Measurements from ENCODE around the gene SLC26A4. TPM values are rescaled to one million over a fixed set of nuclear protein-coding genes. Genes with fewer than 3 reads are reported as not detected.

Gene SLC26A4
- total and polyA plus RNA-seq, 2 donors from 2014 or later: 2.5 to 7.3 TPM

DNA sequence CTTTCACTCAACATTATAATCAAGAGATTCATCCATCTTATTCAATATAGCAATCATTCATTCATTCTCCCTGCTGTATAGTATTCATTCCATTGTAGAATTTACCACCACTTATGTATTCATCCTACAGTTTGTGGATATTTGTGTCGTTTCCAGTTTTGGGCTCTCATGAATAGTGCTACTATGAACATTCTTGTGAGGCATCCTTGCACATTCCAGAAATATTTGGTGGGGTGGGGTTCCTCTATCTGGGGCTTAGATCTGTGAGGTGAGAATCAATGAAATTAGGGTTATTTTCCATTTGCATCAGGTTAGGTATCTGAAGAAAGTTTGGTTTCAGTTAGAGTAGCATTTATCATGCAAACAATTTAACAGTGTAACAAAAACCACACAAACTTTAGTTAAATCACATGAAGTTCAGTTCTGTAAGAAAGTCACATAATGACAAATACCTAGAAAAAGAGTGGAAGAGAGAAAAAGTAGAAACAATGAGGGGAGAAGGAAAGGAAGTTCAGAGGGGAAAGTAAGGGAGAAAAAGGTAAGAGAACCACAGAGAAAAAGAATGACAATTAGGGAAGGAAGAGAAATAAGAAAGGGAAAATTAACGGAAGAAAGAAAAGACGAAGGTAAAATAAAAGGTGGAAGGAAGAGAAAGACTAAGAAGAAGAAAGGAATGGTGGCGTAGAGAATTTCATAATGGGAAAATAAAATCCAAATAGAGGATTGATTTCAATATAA is 58.0 kb downstream of the SLC26A4 start:
- TF ChIP-seq, protein P1, sequence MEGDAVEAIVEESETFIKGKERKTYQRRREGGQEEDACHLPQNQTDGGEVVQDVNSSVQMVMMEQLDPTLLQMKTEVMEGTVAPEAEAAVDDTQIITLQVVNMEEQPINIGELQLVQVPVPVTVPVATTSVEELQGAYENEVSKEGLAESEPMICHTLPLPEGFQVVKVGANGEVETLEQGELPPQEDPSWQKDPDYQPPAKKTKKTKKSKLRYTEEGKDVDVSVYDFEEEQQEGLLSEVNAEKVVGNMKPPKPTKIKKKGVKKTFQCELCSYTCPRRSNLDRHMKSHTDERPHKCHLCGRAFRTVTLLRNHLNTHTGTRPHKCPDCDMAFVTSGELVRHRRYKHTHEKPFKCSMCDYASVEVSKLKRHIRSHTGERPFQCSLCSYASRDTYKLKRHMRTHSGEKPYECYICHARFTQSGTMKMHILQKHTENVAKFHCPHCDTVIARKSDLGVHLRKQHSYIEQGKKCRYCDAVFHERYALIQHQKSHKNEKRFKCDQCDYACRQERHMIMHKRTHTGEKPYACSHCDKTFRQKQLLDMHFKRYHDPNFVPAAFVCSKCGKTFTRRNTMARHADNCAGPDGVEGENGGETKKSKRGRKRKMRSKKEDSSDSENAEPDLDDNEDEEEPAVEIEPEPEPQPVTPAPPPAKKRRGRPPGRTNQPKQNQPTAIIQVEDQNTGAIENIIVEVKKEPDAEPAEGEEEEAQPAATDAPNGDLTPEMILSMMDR (IDR thresholded peaks at IDR 0.05; ENCODE audit: borderline replicate concordance, extremely low read depth, insufficient read depth): no peak
- H3K27ac ChIP-seq (ENCODE audit: low read depth in 2 of 2, low read length in 2 of 2): no peak overlapping the region
- H3K27me3 ChIP-seq (ENCODE audit: control insufficient read depth, insufficient read depth, low read length): no peaks in the 10 kb centered on the region
- H3K36me3 ChIP-seq (ENCODE audit: control insufficient read depth in 2 of 3, insufficient read depth in 3 of 3, low read length in 3 of 3): no peaks in the 10 kb centered on the region
- H3K9ac ChIP-seq (ENCODE audit: low read length in 3 of 3): no peak overlapping the region
- H3K4me1 ChIP-seq (ENCODE audit: control insufficient read depth in 2 of 3, insufficient read depth in 2 of 3, low read depth in 1 of 3, low read length in 3 of 3): no peaks in the 10 kb centered on the region
- no peaks in the 10 kb centered on the region for H3K9me3 ChIP-seq (ENCODE audit: control insufficient read depth in 2 of 3, insufficient read depth in 1 of 3, low read length in 3 of 3)
- H3K4me3 ChIP-seq (ENCODE audit: low read length in 3 of 3): no peak overlapping the region
- intact Hi-C loops (cut with DNase I): no loop called here
- DNase-seq (no peak), FAIRE-seq (no peak)

DNA sequence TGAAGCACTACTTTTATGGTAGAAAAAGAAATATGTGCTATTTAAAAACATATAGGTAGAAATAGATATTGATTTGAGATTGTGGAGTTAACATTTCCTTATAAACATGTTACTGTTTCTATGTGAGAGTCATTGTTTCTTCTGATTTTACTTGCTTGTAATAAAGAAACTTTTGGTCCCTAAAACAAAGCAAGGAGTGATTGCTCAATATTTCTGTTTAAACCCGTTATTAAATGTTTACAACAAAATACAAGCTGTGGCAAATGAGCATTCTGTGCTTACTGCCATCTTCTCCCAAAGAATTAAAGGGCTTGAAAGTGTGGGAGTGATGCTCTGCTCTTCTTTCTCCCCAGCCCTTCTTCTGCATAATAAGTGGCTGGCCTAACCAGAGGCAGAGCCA is 60.7 kb downstream of the SLC26A4 start:
- no peaks in the 10 kb centered on the region for H3K27me3 ChIP-seq (ENCODE audit: control insufficient read depth, insufficient read depth, low read length)
- no peaks in the 10 kb centered on the region for H3K36me3 ChIP-seq (ENCODE audit: control insufficient read depth in 2 of 3, insufficient read depth in 3 of 3, low read length in 3 of 3)
- DNase-seq (no peak), FAIRE-seq (no peak)
- no peak overlapping the region for H3K9ac ChIP-seq (ENCODE audit: low read length in 3 of 3)
- intact Hi-C loops (cut with DNase I): loop anchor here (10.0 kb wide), 1 partner anchor 256 kb away; no protein-coding TSS in a partner anchor
- H3K4me3 ChIP-seq (ENCODE audit: low read length in 3 of 3): no peak overlapping the region
- H3K9me3 ChIP-seq (ENCODE audit: control insufficient read depth in 2 of 3, insufficient read depth in 1 of 3, low read length in 3 of 3): no peaks in the 10 kb centered on the region
- H3K27ac ChIP-seq (ENCODE audit: low read depth in 2 of 2, low read length in 2 of 2): no peak overlapping the region
- H3K4me1 ChIP-seq (ENCODE audit: control insufficient read depth in 2 of 3, insufficient read depth in 2 of 3, low read depth in 1 of 3, low read length in 3 of 3): no peaks in the 10 kb centered on the region
- TF ChIP-seq, protein P1 (IDR thresholded peaks at IDR 0.05; ENCODE audit: borderline replicate concordance, extremely low read depth, insufficient read depth): no peak

DNA sequence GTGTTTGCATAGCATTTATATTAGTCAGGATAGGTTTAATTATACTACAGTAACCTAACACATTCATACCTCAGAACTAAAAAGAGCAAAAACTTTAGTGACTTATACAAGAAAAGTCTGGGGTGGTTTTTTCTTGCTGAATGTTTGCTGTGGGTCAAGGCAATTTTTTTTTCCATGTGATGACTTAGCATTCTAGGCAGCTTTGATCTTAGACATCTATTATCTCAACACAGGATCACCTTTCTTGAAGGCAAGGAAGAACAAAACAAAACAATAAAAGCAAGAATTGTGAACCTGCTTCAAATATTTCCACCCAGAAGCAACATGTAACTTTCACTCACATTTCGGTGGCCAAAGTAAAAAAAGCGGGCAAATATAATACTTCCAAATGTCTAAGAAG is 62.6 kb downstream of the SLC26A4 start:
- no peak for FAIRE-seq
- intact Hi-C loops (cut with DNase I): loop anchor here (10.0 kb wide), 1 partner anchor 258 kb away; no protein-coding TSS in a partner anchor

More for the DNA sequence above, 62.6 kb downstream of the SLC26A4 start:
- no peaks in the 10 kb centered on the region for H3K27me3 ChIP-seq (ENCODE audit: control insufficient read depth, insufficient read depth, low read length)
- no peak overlapping the region for H3K4me3 ChIP-seq (ENCODE audit: low read length in 3 of 3)
- DNase-seq: no peak
- H3K36me3 ChIP-seq (ENCODE audit: control insufficient read depth in 2 of 3, insufficient read depth in 3 of 3, low read length in 3 of 3): no peaks in the 10 kb centered on the region
- TF ChIP-seq, protein P1 (IDR thresholded peaks at IDR 0.05; ENCODE audit: borderline replicate concordance, extremely low read depth, insufficient read depth): no peak
- no peaks in the 10 kb centered on the region for H3K9me3 ChIP-seq (ENCODE audit: control insufficient read depth in 2 of 3, insufficient read depth in 1 of 3, low read length in 3 of 3)
- no peak overlapping the region for H3K9ac ChIP-seq (ENCODE audit: low read length in 3 of 3)
- no peak overlapping the region for H3K27ac ChIP-seq (ENCODE audit: low read depth in 2 of 2, low read length in 2 of 2)
- no peaks in the 10 kb centered on the region for H3K4me1 ChIP-seq (ENCODE audit: control insufficient read depth in 2 of 3, insufficient read depth in 2 of 3, low read depth in 1 of 3, low read length in 3 of 3)

Data from kidney (tissue), 14 donors.